IMR-90 (cell line): Measurements from ENCODE around the gene DCANP1. TPM values are rescaled to one million over a fixed set of nuclear protein-coding genes. Genes with fewer than 3 reads are reported as not detected.

Experiments
- ATAC-seq: fragments of 200-7000 bp; cut with Tn5 transposase; 2 replicates; pipeline ENCODE4 v1.9.1; 2020; ENCODE audit warnings: low read depth, mild to moderate bottlenecking, moderate library complexity
- BruUV-seq: library from RNA; stranded (reverse); fragments of 400-500 nt; replicated peaks from 2 replicates; lab custom pipeline; 2021; lab: Mats Ljungman, UMichigan
- CTCF ChIA-PET: fragments of 300-600 bp; formaldehyde crosslinking; extraction: SDS; loops from one replicate; lab custom pipeline; 2021; ENCODE audit warnings: antibody characterized with exemption; lab: Yijun Ruan, JAX
- POLR2A ChIA-PET: fragments of 300-600 bp; sonication (Branson Sonifier 250); formaldehyde crosslinking; loops from one replicate; lab custom pipeline; 2022; ENCODE audit warnings: antibody characterized with exemption; ENCODE audit not compliant: unreplicated experiment; lab: Charles Lee
- DNase-seq: peaks from one replicate; pipeline ENCODE4 v3.0.0; 2013
- H2AFZ ChIP-seq: replicated peaks from 2 replicates; pipeline ENCODE3; 2013; ENCODE audit warnings: low read length, mild to moderate bottlenecking; ENCODE audit not compliant: poor library complexity
- H2AK5ac ChIP-seq: 2 replicates; pipeline ENCODE4 v1.6.1; 2013; ENCODE audit warnings: low read depth, low read length, inconsistent platforms
- H2AK9ac ChIP-seq: replicated peaks from 2 replicates; pipeline ENCODE3; 2013; ENCODE audit warnings: mild to moderate bottlenecking, low read depth, low read length, moderate library complexity; ENCODE audit not compliant: poor library complexity
- H2BK120ac ChIP-seq: 2 replicates; pipeline ENCODE4 v1.6.1; 2013; ENCODE audit warnings: low read depth, low read length, inconsistent platforms
- H2BK15ac ChIP-seq: 3 replicates; pipeline ENCODE4 v1.6.1; 2013; ENCODE audit warnings: low read depth, low read length, inconsistent platforms
- H2BK20ac ChIP-seq: 2 replicates; pipeline ENCODE4 v1.6.1; 2013; ENCODE audit warnings: low read depth, mild to moderate bottlenecking, inconsistent platforms, low read length, moderate library complexity
- H2BK5ac ChIP-seq: 2 replicates; pipeline ENCODE4 v1.6.1; 2013; ENCODE audit warnings: mild to moderate bottlenecking, low read depth, low read length, inconsistent platforms; ENCODE audit not compliant: poor library complexity, severe bottlenecking
- H3K14ac ChIP-seq: replicated peaks from 2 replicates; pipeline ENCODE4 v1.6.1; 2013; ENCODE audit warnings: low read depth, low read length, inconsistent platforms
- H3K18ac ChIP-seq: 2 replicates; pipeline ENCODE4 v1.6.1; 2013; ENCODE audit warnings: low read depth, low read length, control low read depth
- H3K23ac ChIP-seq: 2 replicates; pipeline ENCODE4 v1.6.1; 2013; ENCODE audit warnings: low read depth, low read length, inconsistent platforms
- H3K27ac ChIP-seq: 2 replicates; pipeline ENCODE4 v1.5.1; 2013; ENCODE audit warnings: mild to moderate bottlenecking, control low read depth, low read length; ENCODE audit not compliant: insufficient read depth
- H3K27me3 ChIP-seq: 2 replicates; pipeline ENCODE4 v1.6.1; 2013; ENCODE audit warnings: low read length; ENCODE audit not compliant: control insufficient read depth, insufficient read depth
- H3K36me3 ChIP-seq: 2 replicates; pipeline ENCODE4 v1.6.1; 2013; ENCODE audit warnings: low read length, mixed read lengths; ENCODE audit not compliant: control insufficient read depth, insufficient read depth
- H3K4ac ChIP-seq: 2 replicates; pipeline ENCODE4 v1.6.1; 2013; ENCODE audit warnings: low read depth, low read length, inconsistent platforms
- H3K4me1 ChIP-seq: 2 replicates; pipeline ENCODE4 v1.6.1; 2013; ENCODE audit warnings: low read length, mixed read lengths; ENCODE audit not compliant: control insufficient read depth, insufficient read depth
- H3K4me2 ChIP-seq: 2 replicates; pipeline ENCODE4 v1.6.1; 2013; ENCODE audit warnings: low read depth, mild to moderate bottlenecking, control low read depth, low read length, moderate library complexity
- H3K4me3 ChIP-seq: 2 replicates; pipeline ENCODE4 v1.5.1; 2013; ENCODE audit warnings: low read depth, mild to moderate bottlenecking, control low read depth, low read length, moderate library complexity; ENCODE audit not compliant: insufficient read depth
- H3K56ac ChIP-seq: 2 replicates; pipeline ENCODE4 v1.6.1; 2013; ENCODE audit warnings: low read length, inconsistent platforms; ENCODE audit not compliant: insufficient read depth; ENCODE audit errors: extremely low read depth
- H3K79me1 ChIP-seq, 2 experiments: 2 replicates each; pipeline ENCODE4 v1.6.1; 2013; ENCODE audit warnings: low read length in 2 of 2, inconsistent platforms in 1 of 2, low read depth in 1 of 2
- H3K9ac ChIP-seq: 2 replicates; pipeline ENCODE4 v1.6.1; 2013; ENCODE audit warnings: low read depth, low read length, control low read depth
- H3K9me1 ChIP-seq: 2 replicates; pipeline ENCODE4 v1.6.1; 2013; ENCODE audit warnings: low read length, inconsistent platforms; ENCODE audit not compliant: insufficient read depth
- H3K9me3 ChIP-seq: 2 replicates; pipeline ENCODE4 v1.6.1; 2013; ENCODE audit warnings: low read length; ENCODE audit not compliant: control insufficient read depth, insufficient read depth
- H4K20me1 ChIP-seq: 2 replicates; pipeline ENCODE4 v1.6.1; 2013; ENCODE audit warnings: low read length, inconsistent platforms; ENCODE audit not compliant: insufficient read depth
- H4K5ac ChIP-seq: 2 replicates; pipeline ENCODE4 v1.6.1; 2013; ENCODE audit warnings: mild to moderate bottlenecking, low read depth, low read length, control low read depth
- H4K8ac ChIP-seq, 2 experiments: 2 replicates each; pipeline ENCODE4 v1.6.1; 2013; ENCODE audit warnings: low read depth in 2 of 2, low read length in 2 of 2, control low read depth in 1 of 2, inconsistent platforms in 1 of 2
- H4K91ac ChIP-seq: 2 replicates; pipeline ENCODE4 v1.6.1; 2013; ENCODE audit warnings: low read depth, low read length, inconsistent platforms; ENCODE audit not compliant: insufficient read depth
- BHLHE40 ChIP-seq: fragments of 150-350 bp; IDR thresholded peaks from 2 replicates; pipeline ENCODE4 v1.6.1; 2016; ENCODE audit warnings: mild to moderate bottlenecking, low read depth, low read length
- CEBPB ChIP-seq: IDR thresholded peaks from 2 replicates; pipeline ENCODE4 v1.6.1; 2012; ENCODE audit warnings: low read depth, low read length, improper control_type of control experiment
- CHD1 ChIP-seq: IDR thresholded peaks from 2 replicates; pipeline ENCODE4 v1.6.1; 2012; ENCODE audit warnings: low read depth, low read length, improper control_type of control experiment
- CTCF ChIP-seq: conservative IDR thresholded peaks from 2 replicates; pipeline ENCODE4 v1.5.1; 2012; ENCODE audit warnings: mild to moderate bottlenecking, low read depth, low read length, improper control_type of control experiment
- ELK1 ChIP-seq: fragments of 150-350 bp; IDR thresholded peaks from 2 replicates; pipeline ENCODE4 v1.6.1; 2016; ENCODE audit warnings: low read depth, mild to moderate bottlenecking, low read length, moderate library complexity, borderline replicate concordance
- FOS ChIP-seq: fragments of 150-350 bp; IDR thresholded peaks from 2 replicates; pipeline ENCODE4 v1.6.1; 2016; ENCODE audit warnings: low read depth, low read length
- MAFK ChIP-seq: IDR thresholded peaks from 2 replicates; pipeline ENCODE4 v1.6.1; 2012; ENCODE audit warnings: low read depth, low read length, improper control_type of control experiment
- MAZ ChIP-seq: IDR thresholded peaks from 2 replicates; pipeline ENCODE4 v1.6.1; 2012; ENCODE audit warnings: low read depth, mild to moderate bottlenecking, low read length, improper control_type of control experiment, moderate library complexity, borderline replicate concordance
- MXI1 ChIP-seq: IDR thresholded peaks from 2 replicates; pipeline ENCODE4 v1.6.1; 2012; ENCODE audit warnings: low read depth, mild to moderate bottlenecking, low read length, moderate library complexity, borderline replicate concordance
- NFE2L2 ChIP-seq: fragments of 150-350 bp; IDR thresholded peaks from 2 replicates; pipeline ENCODE4 v1.6.1; 2016; ENCODE audit warnings: low read depth, mild to moderate bottlenecking, low read length
- POLR2A ChIP-seq: IDR thresholded peaks from 2 replicates; pipeline ENCODE4 v1.6.1; 2012; ENCODE audit warnings: mild to moderate bottlenecking, low read depth, low read length
- RAD21 ChIP-seq: IDR thresholded peaks from 2 replicates; pipeline ENCODE4 v1.6.1; 2012; ENCODE audit warnings: low read length, improper control_type of control experiment
- RCOR1 ChIP-seq: IDR thresholded peaks from 2 replicates; pipeline ENCODE4 v1.6.1; 2012; ENCODE audit warnings: mild to moderate bottlenecking, low read length, improper control_type of control experiment; ENCODE audit not compliant: insufficient replicate concordance
- RFX5 ChIP-seq: IDR thresholded peaks from 2 replicates; pipeline ENCODE4 v1.8.0; 2012; ENCODE audit warnings: low read depth, mild to moderate bottlenecking, low read length, moderate library complexity
- SMC3 ChIP-seq: fragments of 150-350 bp; IDR thresholded peaks from 2 replicates; pipeline ENCODE4 v1.6.1; 2016; ENCODE audit warnings: low read depth, mild to moderate bottlenecking, antibody characterized with exemption, low read length, moderate library complexity
- USF2 ChIP-seq: fragments of 150-350 bp; IDR thresholded peaks from 2 replicates; pipeline ENCODE4 v1.6.1; 2017; ENCODE audit warnings: mild to moderate bottlenecking, antibody characterized with exemption, low read length, low read depth
- WGBS, 2 experiments: methylation state at CpG; one replicate each; pipeline versions ENCODE4 v1.1.5 to v1.1.7; 2013; ENCODE audit warnings: missing lambda C conversion rate in 2 of 2; ENCODE audit not compliant: insufficient read length in 1 of 2; ENCODE audit errors: extremely low coverage in 2 of 2; 5-methylcytosine and 5-hydroxymethylcytosine counted together
- dilution Hi-C: fragments of 300-500 bp; cut with HindIII; formaldehyde crosslinking; loops from one replicate; pipeline ENCODE4 v1.14.3; 2018; ENCODE audit warnings: low sequenced_read_pairs; ENCODE audit not compliant: unreplicated experiment
- in situ Hi-C: fragments of 300-500 bp; cut with MboI; formaldehyde crosslinking; loops from 3 replicates; pipeline ENCODE4 v1.14.3; 2019; ENCODE audit warnings: low sequenced_read_pairs, inconsistent platforms, mixed read lengths
- intact Hi-C: fragments of 100-400 bp; cut with micrococcal nuclease; formaldehyde crosslinking; loops from 2 replicates; pipeline ENCODE4 v1.10.0; 2022
- polyA plus RNA-seq, 3 experiments: library from polyadenylated mRNA; depleted of rRNA; stranded (reverse); fragments of >200 nt; gene quantifications; 2 replicates each; pipeline ENCODE4 v1.2.3, GENCODE V29; 2012; ENCODE audit warnings: low replicate concordance in 1 of 3
- total RNA-seq: library from RNA; depleted of rRNA; stranded (reverse); fragments of >200 nt; gene quantifications from 2 replicates; pipeline ENCODE4 v1.2.3, GENCODE V29; 2012

DCANP1 gene
- total and polyA plus RNA-seq, 2 of the 4 experiments (the other 2 are of a cell fraction) = not detected

- H3K4me1 ChIP-seq = peaks cover 2% of the 10 kb centered on the region; the same call in 1 of the 2 replicates
- H2AK9ac ChIP-seq = no peak overlapping the region
- H3K9me1 ChIP-seq = no peaks in the 10 kb centered on the region
- WGBS, 2 experiments = 72% methylated on average over 10 of the region's 14 CpGs; no CpG with 5 or more reads in 1 of the 2 experiments
- no peak overlapping the region for H3K18ac ChIP-seq
- H3K56ac ChIP-seq = no peak overlapping the region
- H3K4me2 ChIP-seq = no peak overlapping the region
- H2BK15ac ChIP-seq = no peak overlapping the region
- H2BK5ac ChIP-seq = no peak overlapping the region
- H3K23ac ChIP-seq = no peak overlapping the region
- no peak overlapping the region for H3K4me3 ChIP-seq
- H3K9ac ChIP-seq = no peak overlapping the region
- no TSS peak for BruUV-seq
- ATAC-seq (no peak), DNase-seq (no peak)
- H3K79me1 ChIP-seq = no peaks in the 10 kb centered on the region
- TF ChIP-seq RAD21 (no peak), POLR2A (no peak), MXI1 (no peak), USF2 (no peak), FOS (no peak), RCOR1 (no peak), SMC3 (no peak), CTCF (no peak), RFX5 (no peak), BHLHE40 (no peak), CEBPB (no peak), MAZ (no peak), NFE2L2 (no peak), CHD1 (no peak), ELK1 (no peak), MAFK (no peak)
- no peak overlapping the region for H2BK20ac ChIP-seq
- ChIA-PET CTCF (interaction anchor here (0.6 to 1.2 kb wide), 2 partner anchors 12 to 20 kb away, joined by 3 read pairs; no protein-coding TSS in a partner anchor), POLR2A (no interaction called here)
- H2BK120ac ChIP-seq = no peak overlapping the region
- H2AFZ ChIP-seq = peak overlapping the region; percentile 17
- H4K5ac ChIP-seq = no peak overlapping the region
- H3K9me3 ChIP-seq = no peaks in the 10 kb centered on the region; the same call in 1 of the 2 replicates
- dilution Hi-C loops (no loop called here), intact Hi-C loops (no loop called here), in situ Hi-C loops (no loop called here)
- H3K27ac ChIP-seq = no peak overlapping the region
- H3K27me3 ChIP-seq = peaks cover 29% of the 10 kb centered on the region
- no peak overlapping the region for H2AK5ac ChIP-seq
- no peak overlapping the region for H3K14ac ChIP-seq
- no peak overlapping the region for H4K91ac ChIP-seq
- no peaks in the 10 kb centered on the region for H3K36me3 ChIP-seq
- H3K4ac ChIP-seq = no peak overlapping the region
- H4K20me1 ChIP-seq = no peaks in the 10 kb centered on the region
- no peak overlapping the region for H4K8ac ChIP-seq
Observed at GRCh38 chr5:135445306-135445985, 1.7 kb downstream of the DCANP1 start.
